Gastrocnemius medialis (tissue), 4 donors: ENCODE data around the gene FANCL. TPM values are rescaled to one million over a fixed set of nuclear protein-coding genes. Genes with fewer than 3 reads are reported as not detected.

Experiments
- ATAC-seq, 2 donors: fragments of 150-250 bp; one replicate each; pipeline ENCODE4 v1.9.1; 2016
- DNase-seq, 2 donors: peaks; one replicate each; pipeline ENCODE4 v3.0.0-alpha.2; 2019
- H3K27ac ChIP-seq, 4 donors: fragments of 200-600 bp; sonication (generic); 1 replicate in 1 of 4; 2 replicates in 3 of 4; pipeline ENCODE4 v1.5.1; 2016 to 2018; ENCODE audit warnings: mild to moderate bottlenecking in 2 of 4, moderate library complexity in 1 of 4
- H3K27me3 ChIP-seq, 3 donors: fragments of 200-600 bp; sonication (generic) in 2 of 3; 1 replicate in 1 of 3; 2 replicates in 2 of 3; pipeline versions ENCODE4 v1.5.1 to v1.6.0; 2016 to 2019; ENCODE audit warnings: mild to moderate bottlenecking in 1 of 3, moderate library complexity in 1 of 3
- H3K36me3 ChIP-seq, 2 donors: fragments of 200-600 bp; sonication (generic) in 1 of 2; one replicate each; pipeline ENCODE4 v1.5.1; 2017 to 2018
- H3K4me1 ChIP-seq, 2 donors: fragments of 200-600 bp; sonication (generic) in 1 of 2; one replicate each; pipeline ENCODE4 v1.5.1; 2016 to 2017; ENCODE audit warnings: mild to moderate bottlenecking in 2 of 2
- H3K4me3 ChIP-seq, 4 donors: fragments of 200-600 bp; sonication (generic) in 3 of 4; 1 replicate in 1 of 4; 2 replicates in 3 of 4; pipeline ENCODE4 v1.5.1; 2016 to 2019; ENCODE audit warnings: mild to moderate bottlenecking in 2 of 4
- H3K9me3 ChIP-seq, 3 donors: fragments of 200-600 bp; sonication (generic) in 2 of 3; 1 replicate in 1 of 3; 2 replicates in 2 of 3; pipeline ENCODE4 v1.5.1; 2016 to 2019
- POLR2A ChIP-seq, 2 donors: fragments of 450-650 bp; IDR thresholded peaks; one replicate each; pipeline ENCODE4 v1.6.1; 2017; ENCODE audit warnings: antibody characterized with exemption in 2 of 2, mild to moderate bottlenecking in 2 of 2, moderate library complexity in 2 of 2
- in situ Hi-C, 4 donors: fragments of 200-750 bp; cut with MboI; loops; one replicate each; pipeline versions ENCODE4 v1.15.0 to v1.8.0; 2017; ENCODE audit warnings: low sequenced_read_pairs in 4 of 4
- intact Hi-C: fragments of 100-400 bp; cut with DNase I; formaldehyde crosslinking; loops from one replicate; pipeline ENCODE4 v1.15.1; 2023; ENCODE audit warnings: low total_unique reads
- total RNA-seq, 4 donors: library from RNA; depleted of rRNA; stranded (reverse); fragments of >200 nt; gene quantifications; one replicate each; pipeline versions ENCODE4 v1.1.0 to v1.2.3, GENCODE V29; 2016
- TF ChIP-seq, protein P1 (sequence below), 5 experiments: fragments of 450-650 bp in 3 of 5; fragments of 200-600 bp in 2 of 5; sonication (generic) in 2 of 5; IDR thresholded peaks in 4 of 5; conservative IDR thresholded peaks in 1 of 5; 1 replicate in 4 of 5; 2 replicates in 1 of 5; pipeline ENCODE4 v1.5.1; 2016 to 2019; ENCODE audit warnings: antibody characterized with exemption in 5 of 5, mild to moderate bottlenecking in 3 of 5, moderate library complexity in 3 of 5

The FANCL gene
- total RNA-seq, 4 donors from 2014 or later: 1.7 to 5.7 (median 4.6) TPM

DNA sequence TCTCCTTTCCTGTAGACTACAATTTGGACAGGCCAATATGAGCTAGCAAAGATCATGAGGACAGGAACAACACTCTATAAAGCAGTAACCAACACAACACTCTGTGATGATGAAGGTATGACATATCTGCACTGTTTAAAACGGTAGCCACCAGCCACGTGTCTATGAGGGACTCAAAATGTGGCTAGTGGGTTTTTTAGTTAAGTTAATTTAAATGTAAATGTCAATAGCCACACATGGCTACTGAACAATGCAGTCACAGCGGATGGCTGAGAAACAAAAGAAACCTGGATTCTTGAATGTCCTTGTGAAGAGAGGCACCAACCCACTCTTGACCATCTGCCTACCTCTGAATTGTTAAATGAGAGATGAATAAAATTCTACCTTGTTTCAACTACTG is 33.9 kb downstream of the FANCL start:
- H3K27me3 ChIP-seq: no peaks in the 10 kb centered on the region
- no peak overlapping the region for H3K27ac ChIP-seq
- intact Hi-C loops: no loop called here
- in situ Hi-C loops: no loop called here
- ATAC-seq: no peak
- no peak for DNase-seq
- H3K36me3 ChIP-seq: peaks cover 0 to 3% of the 10 kb centered on the region in 2 donors
- TF ChIP-seq POLR2A (IDR thresholded peaks at IDR 0.05): no peak
- TF ChIP-seq, protein P1, sequence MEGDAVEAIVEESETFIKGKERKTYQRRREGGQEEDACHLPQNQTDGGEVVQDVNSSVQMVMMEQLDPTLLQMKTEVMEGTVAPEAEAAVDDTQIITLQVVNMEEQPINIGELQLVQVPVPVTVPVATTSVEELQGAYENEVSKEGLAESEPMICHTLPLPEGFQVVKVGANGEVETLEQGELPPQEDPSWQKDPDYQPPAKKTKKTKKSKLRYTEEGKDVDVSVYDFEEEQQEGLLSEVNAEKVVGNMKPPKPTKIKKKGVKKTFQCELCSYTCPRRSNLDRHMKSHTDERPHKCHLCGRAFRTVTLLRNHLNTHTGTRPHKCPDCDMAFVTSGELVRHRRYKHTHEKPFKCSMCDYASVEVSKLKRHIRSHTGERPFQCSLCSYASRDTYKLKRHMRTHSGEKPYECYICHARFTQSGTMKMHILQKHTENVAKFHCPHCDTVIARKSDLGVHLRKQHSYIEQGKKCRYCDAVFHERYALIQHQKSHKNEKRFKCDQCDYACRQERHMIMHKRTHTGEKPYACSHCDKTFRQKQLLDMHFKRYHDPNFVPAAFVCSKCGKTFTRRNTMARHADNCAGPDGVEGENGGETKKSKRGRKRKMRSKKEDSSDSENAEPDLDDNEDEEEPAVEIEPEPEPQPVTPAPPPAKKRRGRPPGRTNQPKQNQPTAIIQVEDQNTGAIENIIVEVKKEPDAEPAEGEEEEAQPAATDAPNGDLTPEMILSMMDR (IDR thresholded peaks at IDR 0.05 in 4 of 5, conservative IDR thresholded peaks at IDR 0.05 in 1 of 5): no peak
- no peaks in the 10 kb centered on the region for H3K4me1 ChIP-seq
- H3K4me3 ChIP-seq: no peak overlapping the region
- H3K9me3 ChIP-seq: no peaks in the 10 kb centered on the region

DNA sequence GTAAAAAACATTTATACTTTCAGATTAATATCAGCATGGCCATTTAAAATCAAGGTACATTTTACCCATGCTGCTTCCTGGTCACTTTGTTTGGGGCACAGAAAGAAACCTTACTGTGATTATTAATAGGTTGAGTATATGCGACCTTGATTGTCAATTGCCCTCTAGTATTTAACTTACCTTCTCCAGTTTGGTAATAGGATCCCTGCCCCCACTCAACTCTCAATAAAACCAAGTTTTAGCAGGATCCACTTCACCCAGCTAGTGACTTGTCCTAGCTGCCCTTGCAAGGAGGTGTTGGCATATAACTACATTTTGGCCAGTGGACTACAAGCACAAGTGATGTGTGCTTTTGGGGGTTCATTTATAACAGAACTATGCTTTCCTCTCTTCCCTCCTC is 34.3 kb downstream of the FANCL start:
- Histone ChIP-seq H3K4me3 (no peak overlapping the region), H3K9me3 (no peaks in the 10 kb centered on the region), H3K27me3 (no peaks in the 10 kb centered on the region), H3K4me1 (no peaks in the 10 kb centered on the region), H3K36me3 (no peaks in the 10 kb centered on the region), H3K27ac (no peak overlapping the region)
- TF ChIP-seq POLR2A (IDR thresholded peaks at IDR 0.05): no peak
- TF ChIP-seq, protein P1 (IDR thresholded peaks at IDR 0.05 in 4 of 5, conservative IDR thresholded peaks at IDR 0.05 in 1 of 5): no peak
- ATAC-seq: no peak
- in situ Hi-C loops (no loop called here), intact Hi-C loops (no loop called here)
- no peak for DNase-seq

- in situ Hi-C loops: no loop called here
- Histone ChIP-seq H3K27me3 (no peaks in the 10 kb centered on the region), H3K36me3 (no peaks in the 10 kb centered on the region), H3K9me3 (no peaks in the 10 kb centered on the region), H3K4me3 (no peak overlapping the region), H3K4me1 (no peaks in the 10 kb centered on the region), H3K27ac (no peak overlapping the region)
- no peak for TF ChIP-seq POLR2A (IDR thresholded peaks at IDR 0.05)
- TF ChIP-seq, protein P1 (IDR thresholded peaks at IDR 0.05 in 4 of 5, conservative IDR thresholded peaks at IDR 0.05 in 1 of 5): no peak
- DNase-seq (no peak), ATAC-seq (no peak)
- intact Hi-C loops: no loop called here
Measured at GRCh38 chr2:58204195-58204959, 36.7 kb downstream of the FANCL start.

DNA sequence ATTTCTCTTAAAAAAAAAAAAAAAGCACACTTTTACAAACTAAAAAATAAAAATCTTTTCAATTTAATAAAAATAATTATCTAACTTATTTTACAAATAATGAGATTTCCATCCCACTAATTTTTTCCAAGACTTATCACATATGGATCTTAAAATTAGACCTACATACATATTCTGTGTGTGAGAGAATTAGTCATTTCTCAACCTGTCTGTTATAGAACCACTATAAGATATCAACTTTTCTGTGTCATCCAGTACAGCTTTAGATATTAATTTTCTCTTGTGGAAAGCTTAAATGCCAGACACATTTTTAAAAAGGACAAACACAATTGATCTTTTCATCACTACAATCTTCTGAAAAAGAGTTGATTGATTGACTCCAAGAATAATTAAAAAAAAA is 38.1 kb downstream of the FANCL start:
- no peak overlapping the region for H3K4me3 ChIP-seq
- no peak overlapping the region for H3K27ac ChIP-seq
- ATAC-seq: no peak
- H3K9me3 ChIP-seq: no peaks in the 10 kb centered on the region
- no peak for TF ChIP-seq POLR2A (IDR thresholded peaks at IDR 0.05)
- TF ChIP-seq, protein P1 (IDR thresholded peaks at IDR 0.05 in 4 of 5, conservative IDR thresholded peaks at IDR 0.05 in 1 of 5): no peak
- H3K4me1 ChIP-seq: no peaks in the 10 kb centered on the region
- intact Hi-C loops: no loop called here
- no peaks in the 10 kb centered on the region for H3K36me3 ChIP-seq
- in situ Hi-C loops: no loop called here
- no peaks in the 10 kb centered on the region for H3K27me3 ChIP-seq
- DNase-seq: no peak

- H3K27ac ChIP-seq: no peak overlapping the region
- H3K27me3 ChIP-seq: no peaks in the 10 kb centered on the region
- DNase-seq: no peak
- TF ChIP-seq, protein P1 (IDR thresholded peaks at IDR 0.05 in 4 of 5, conservative IDR thresholded peaks at IDR 0.05 in 1 of 5): no peak
- TF ChIP-seq POLR2A (IDR thresholded peaks at IDR 0.05): no peak
- intact Hi-C loops: no loop called here
- H3K9me3 ChIP-seq: no peaks in the 10 kb centered on the region
- no peak overlapping the region for H3K4me3 ChIP-seq
- no peaks in the 10 kb centered on the region for H3K4me1 ChIP-seq
- in situ Hi-C loops: no loop called here
- no peak for ATAC-seq
- no peaks in the 10 kb centered on the region for H3K36me3 ChIP-seq
Measured at GRCh38 chr2:58202404-58202803, 38.7 kb downstream of the FANCL start.
